Lower leg skin (tissue), 3 donors: ENCODE results near the gene MBD3.

Experiments
- CTCF ChIP-seq, 3 donors: fragments of 450-650 bp; IDR thresholded peaks; one replicate each; pipeline ENCODE4 v1.5.1; 2016; ENCODE audit warnings: antibody characterized with exemption in 3 of 3, mild to moderate bottlenecking in 3 of 3, moderate library complexity in 2 of 3
- POLR2A ChIP-seq, 2 donors: fragments of 450-650 bp; IDR thresholded peaks; one replicate each; pipeline ENCODE4 v1.6.1; 2016 to 2017; ENCODE audit warnings: antibody characterized with exemption in 2 of 2, mild to moderate bottlenecking in 1 of 2, moderate library complexity in 1 of 2

DNA sequence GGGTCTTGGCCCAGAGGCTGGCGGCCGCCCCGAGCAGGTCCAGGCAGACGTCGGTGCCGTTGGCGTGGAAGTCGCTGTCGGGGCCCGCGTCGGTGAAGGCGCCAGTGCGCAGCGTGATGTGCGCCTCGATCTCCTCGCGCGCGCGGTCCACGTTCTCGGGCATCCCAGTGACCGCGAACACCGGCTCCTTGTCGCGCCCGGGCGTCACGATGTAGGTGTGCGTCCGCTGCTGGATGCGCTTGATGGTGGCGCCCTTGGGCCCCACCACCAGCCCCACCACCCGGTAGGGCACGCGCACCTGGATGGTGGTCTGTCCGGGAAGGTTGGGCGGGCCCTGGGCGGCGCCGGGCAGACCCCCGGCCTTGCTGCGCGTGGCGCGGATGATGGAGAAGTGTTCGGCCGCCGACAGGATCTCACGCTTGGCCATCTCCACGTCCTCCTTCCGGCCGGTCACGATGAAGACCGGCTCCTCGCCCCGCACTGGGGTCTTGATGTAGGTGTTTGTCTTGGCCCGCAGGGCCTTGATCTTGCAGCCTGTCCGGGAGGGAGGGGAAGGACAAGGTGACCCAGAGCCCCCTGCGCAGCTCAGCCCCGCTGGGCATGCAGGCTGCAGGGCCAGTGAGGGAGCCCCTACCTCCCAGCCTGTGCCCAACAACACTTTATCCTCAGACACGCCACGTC is 36.1 kb downstream of the MBD3 start:
- TF ChIP-seq CTCF (IDR thresholded peaks at IDR 0.05) (no peak), POLR2A (IDR thresholded peaks at IDR 0.05) (no peak)
